Mesenchymal stem cell (in vitro differentiated cells and primary cell): ENCODE results near the gene NR1H2.
"Not testable (repeated sequence)": the region's sequence is repeated elsewhere in the genome, so short reads cannot be mapped to it uniquely, and the experiment has no call there.

Experiments used
- DNase-seq: peaks from one replicate; pipeline ENCODE4 v3.0.0-alpha.2; 2013
- H2AFZ ChIP-seq: one replicate; pipeline ENCODE4 v1.6.1; 2013; ENCODE audit warnings: low read depth, mild to moderate bottlenecking, control low read depth, inconsistent platforms, low read length, moderate library complexity
- H2AK5ac ChIP-seq: 2 replicates; pipeline ENCODE4 v1.6.1; 2013; ENCODE audit warnings: low read length, moderate library complexity, mild to moderate bottlenecking, inconsistent platforms; ENCODE audit not compliant: severe bottlenecking
- H2BK120ac ChIP-seq: one replicate; pipeline ENCODE4 v1.6.1; 2013; ENCODE audit warnings: low read depth, mild to moderate bottlenecking, inconsistent platforms, low read length, moderate library complexity
- H2BK12ac ChIP-seq, 2 experiments: one replicate each; pipeline ENCODE4 v1.6.1; 2013; ENCODE audit warnings: inconsistent platforms in 2 of 2, low read length in 2 of 2, mild to moderate bottlenecking in 2 of 2, moderate library complexity in 2 of 2, control low read depth in 1 of 2
- H2BK15ac ChIP-seq: one replicate; pipeline ENCODE4 v1.6.1; 2013; ENCODE audit warnings: mild to moderate bottlenecking, low read depth, inconsistent platforms; ENCODE audit not compliant: poor library complexity, severe bottlenecking
- H2BK5ac ChIP-seq: 2 replicates; pipeline ENCODE4 v1.6.1; 2013; ENCODE audit warnings: low read depth, mild to moderate bottlenecking, low read length, control low read depth, inconsistent platforms; ENCODE audit not compliant: poor library complexity, severe bottlenecking
- H3K14ac ChIP-seq, 2 experiments: one replicate each; pipeline ENCODE4 v1.6.1; 2013; ENCODE audit warnings: inconsistent platforms in 2 of 2, low read length in 2 of 2, control low read depth in 1 of 2, mild to moderate bottlenecking in 1 of 2, moderate library complexity in 1 of 2
- H3K18ac ChIP-seq, 2 experiments: one replicate each; pipeline ENCODE4 v1.6.1; 2013; ENCODE audit warnings: inconsistent platforms in 2 of 2, low read length in 2 of 2, control low read depth in 1 of 2, low read depth in 1 of 2, mild to moderate bottlenecking in 1 of 2
- H3K23ac ChIP-seq, 2 experiments: one replicate each; pipeline ENCODE4 v1.6.1; 2013; ENCODE audit warnings: inconsistent platforms in 2 of 2, low read length in 2 of 2, mild to moderate bottlenecking in 2 of 2, moderate library complexity in 2 of 2, control low read depth in 1 of 2
- H3K27ac ChIP-seq: 2 replicates; pipeline ENCODE4 v1.5.1; 2013; ENCODE audit warnings: mild to moderate bottlenecking, moderate library complexity, low read length, control low read depth, inconsistent platforms; ENCODE audit not compliant: poor library complexity, severe bottlenecking
- H3K27me3 ChIP-seq, 2 experiments: 2 replicates each; pipeline versions ENCODE4 v1.6.1 to v1.7.0; 2013; ENCODE audit warnings: low read length in 2 of 2, mild to moderate bottlenecking in 2 of 2, moderate library complexity in 2 of 2, control low read depth in 1 of 2, inconsistent platforms in 1 of 2; ENCODE audit not compliant: control insufficient read depth in 1 of 2, insufficient read depth in 1 of 2
- H3K36me3 ChIP-seq, 2 experiments: 2 replicates each; pipeline versions ENCODE4 v1.6.1 to v1.7.0; 2013; ENCODE audit warnings: low read length in 2 of 2, control low read depth in 1 of 2, inconsistent platforms in 1 of 2, low read depth in 1 of 2, mild to moderate bottlenecking in 1 of 2; ENCODE audit not compliant: insufficient read depth in 2 of 2, control insufficient read depth in 1 of 2
- H3K4ac ChIP-seq, 2 experiments: one replicate each; pipeline ENCODE4 v1.6.1; 2013; ENCODE audit warnings: inconsistent platforms in 2 of 2, low read length in 2 of 2, mild to moderate bottlenecking in 2 of 2, moderate library complexity in 2 of 2, control low read depth in 1 of 2, low read depth in 1 of 2
- H3K4me1 ChIP-seq: 2 replicates; pipeline ENCODE4 v1.6.1; 2013; ENCODE audit warnings: low read depth, low read length, control low read depth; ENCODE audit not compliant: control insufficient read depth, insufficient read depth
- H3K4me2 ChIP-seq: 2 replicates; pipeline ENCODE4 v1.6.1; 2013; ENCODE audit warnings: low read length, mild to moderate bottlenecking, inconsistent platforms; ENCODE audit not compliant: poor library complexity, severe bottlenecking
- H3K4me3 ChIP-seq, 2 experiments: 2 replicates each; pipeline versions ENCODE4 v1.5.1 to v1.7.0; 2013; ENCODE audit warnings: low read length in 2 of 2, mild to moderate bottlenecking in 2 of 2, control low read depth in 1 of 2, low read depth in 1 of 2; ENCODE audit not compliant: insufficient read depth in 1 of 2
- H3K79me1 ChIP-seq: replicated peaks from 2 replicates; pipeline ENCODE4 v1.6.1; 2013; ENCODE audit warnings: mild to moderate bottlenecking, control low read depth, low read length, inconsistent platforms; ENCODE audit not compliant: poor library complexity, severe bottlenecking
- H3K9ac ChIP-seq: 2 replicates; pipeline ENCODE4 v1.7.0; 2013; ENCODE audit warnings: mild to moderate bottlenecking, low read length, moderate library complexity
- H3K9me3 ChIP-seq: 2 replicates; pipeline ENCODE4 v1.7.0; 2013; ENCODE audit warnings: mild to moderate bottlenecking, low read length; ENCODE audit not compliant: control insufficient read depth
- H4K8ac ChIP-seq: one replicate; pipeline ENCODE4 v1.6.1; 2013; ENCODE audit warnings: inconsistent platforms, mild to moderate bottlenecking, low read length, moderate library complexity
- H4K91ac ChIP-seq: one replicate; pipeline ENCODE4 v1.6.1; 2013; ENCODE audit warnings: mild to moderate bottlenecking, low read length, inconsistent platforms
- WGBS: methylation state at CpG from one replicate; pipeline ENCODE4 v1.1.7; 2013; ENCODE audit warnings: mixed read lengths; 5-methylcytosine and 5-hydroxymethylcytosine counted together

NR1H2 gene

GRCh38 chr19:50328224-50328872 lies 47.9 kb upstream of the NR1H2 start:
- Histone ChIP-seq H3K79me1 (no peaks in the 10 kb centered on the region), H2BK120ac (no peak overlapping the region), H3K18ac (no peak overlapping the region), H4K8ac (no peak overlapping the region), H3K4me1 (peaks cover 4% of the 10 kb centered on the region), H3K27me3 (peaks cover 51 to 69% of the 10 kb centered on the region in 2 experiments), H2AFZ (no peak overlapping the region), H3K36me3 (no peaks in the 10 kb centered on the region), H4K91ac (no peak overlapping the region), H2BK12ac (no peak overlapping the region), H3K27ac (no peak overlapping the region), H2BK5ac (no peak overlapping the region), H2AK5ac (no peak overlapping the region), H2BK15ac (no peak overlapping the region), H3K4me3 (no peak overlapping the region), H3K14ac (no peak overlapping the region), H3K4me2 (no peak overlapping the region), H3K9ac (no peak overlapping the region), H3K4ac (no peak overlapping the region), H3K9me3 (no peaks in the 10 kb centered on the region), H3K23ac (no peak overlapping the region)
- WGBS: 2% methylated on average over 62 of the region's 104 CpGs
- DNase-seq: no peak

GRCh38 chr19:50328873-50329145 lies 47.4 kb upstream of the NR1H2 start:
- no peak overlapping the region for H3K27ac ChIP-seq
- no peak overlapping the region for H3K23ac ChIP-seq
- H2BK12ac ChIP-seq: no peak overlapping the region
- H3K9me3 ChIP-seq: no peaks in the 10 kb centered on the region
- peaks cover 4% of the 10 kb centered on the region for H3K4me1 ChIP-seq
- H3K36me3 ChIP-seq: no peaks in the 10 kb centered on the region
- no peak overlapping the region for H2BK120ac ChIP-seq
- H2BK5ac ChIP-seq: no peak overlapping the region
- no peak overlapping the region for H3K9ac ChIP-seq
- no peaks in the 10 kb centered on the region for H3K79me1 ChIP-seq
- DNase-seq: no peak
- no peak overlapping the region for H3K4ac ChIP-seq
- no peak overlapping the region for H4K8ac ChIP-seq
- H3K14ac ChIP-seq: no peak overlapping the region
- no peak overlapping the region for H3K4me3 ChIP-seq
- H2BK15ac ChIP-seq: no peak overlapping the region
- H2AK5ac ChIP-seq: no peak overlapping the region
- WGBS: 6% methylated on average over 15 of the region's 40 CpGs
- no peak overlapping the region for H4K91ac ChIP-seq
- no peak overlapping the region for H3K18ac ChIP-seq
- H3K4me2 ChIP-seq: no peak overlapping the region
- no peak overlapping the region for H2AFZ ChIP-seq
- peaks cover 51 to 70% of the 10 kb centered on the region in 2 experiments for H3K27me3 ChIP-seq

DNA sequence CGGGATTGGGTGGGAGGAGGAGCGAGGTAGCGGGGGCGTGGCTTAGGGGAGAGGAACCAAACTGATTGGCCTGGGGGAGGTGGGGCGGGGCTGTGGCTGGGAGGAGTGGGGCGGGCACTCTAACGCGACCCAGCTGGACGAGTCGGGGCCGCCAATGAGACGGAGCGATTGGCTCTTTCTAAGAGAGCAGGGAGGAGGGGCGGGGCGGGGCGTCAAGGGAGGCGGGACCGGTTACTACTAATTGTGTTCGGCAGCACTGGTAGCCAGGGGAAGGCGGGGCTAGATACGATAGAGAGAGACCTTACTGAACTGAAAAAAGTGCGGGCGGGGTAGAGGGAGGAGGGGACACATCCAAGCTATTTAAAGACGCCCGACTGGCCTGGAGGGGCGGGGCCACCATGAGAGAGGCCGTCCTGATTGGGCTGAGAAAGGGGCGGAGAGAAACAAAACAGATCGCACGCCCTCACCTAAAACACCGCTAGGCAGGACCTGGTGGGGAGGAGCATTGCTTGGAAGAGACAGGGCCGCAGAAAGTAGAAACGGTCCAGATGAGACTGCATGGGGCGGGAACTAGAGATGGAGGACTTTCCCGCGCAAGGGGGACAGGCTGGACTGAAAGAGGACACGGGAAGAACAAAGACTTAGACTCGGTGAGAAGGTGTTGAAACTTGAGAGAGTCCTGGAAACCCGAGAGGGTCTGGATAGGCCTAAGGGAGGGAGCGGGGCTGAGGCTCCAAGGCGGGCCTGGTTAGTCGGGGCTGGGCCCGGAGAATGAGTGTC lies 46.9 kb upstream of the NR1H2 start, which contains the start of gene KCNC3:
TSS of gene KCNC3 (minus strand) at position 232 of the 780 bp plus-strand sequence. CDS start 295 bp downstream, outside the sequence.
- H2AFZ ChIP-seq: no peak within 1 kb of the TSS
- no peak within 1 kb of the TSS for H2BK5ac ChIP-seq
- no peak within 1 kb of the TSS for H3K14ac ChIP-seq
- H3K79me1 ChIP-seq: no peaks in the 10 kb centered on the region
- DNase-seq: peak; percentile 82
- no peak within 1 kb of the TSS for H3K4ac ChIP-seq
- peaks cover 4% of the 10 kb centered on the region for H3K4me1 ChIP-seq
- peak within 1 kb of the TSS in 1 of 2 experiments; percentile 55 for H3K4me3 ChIP-seq
- no peak within 1 kb of the TSS for H4K91ac ChIP-seq
- peaks cover 51 to 70% of the 10 kb centered on the region in 2 experiments for H3K27me3 ChIP-seq
- no peak within 1 kb of the TSS for H2BK15ac ChIP-seq
- no peaks in the 10 kb centered on the region for H3K9me3 ChIP-seq
- H2AK5ac ChIP-seq: no peak within 1 kb of the TSS
- no peak within 1 kb of the TSS for H3K18ac ChIP-seq
- no peak within 1 kb of the TSS for H3K23ac ChIP-seq
- no peak within 1 kb of the TSS for H4K8ac ChIP-seq
- H2BK120ac ChIP-seq: no peak within 1 kb of the TSS
- H2BK12ac ChIP-seq: no peak within 1 kb of the TSS
- no peak within 1 kb of the TSS for H3K4me2 ChIP-seq
- no peak within 1 kb of the TSS for H3K27ac ChIP-seq
- no peaks in the 10 kb centered on the region for H3K36me3 ChIP-seq
- no peak within 1 kb of the TSS for H3K9ac ChIP-seq
- 2% methylated on average over 41 of the region's 43 CpGs for WGBS

DNA sequence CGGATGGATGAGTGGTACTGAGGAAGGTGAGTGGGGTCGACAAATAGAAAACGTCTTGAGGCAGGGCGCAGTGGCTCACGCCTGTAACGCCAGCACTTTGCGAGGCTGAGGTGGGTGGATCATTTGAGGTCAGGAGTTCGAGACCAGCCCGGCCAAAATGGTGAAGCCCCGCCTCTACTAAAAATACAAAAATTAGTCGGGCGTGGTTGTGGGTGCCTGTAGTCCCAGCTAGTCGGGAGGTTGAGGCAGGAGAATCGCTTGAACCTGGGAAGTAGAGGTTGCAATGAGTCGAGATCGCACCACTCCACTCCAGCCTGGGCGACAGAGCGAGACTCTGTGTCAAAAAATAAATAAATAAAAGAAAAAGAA lies 46.3 kb upstream of the NR1H2 start:
- DNase-seq: not testable (repeated sequence)
- WGBS: 21% methylated on average over 15 of the region's 18 CpGs

More for the DNA sequence above, 46.3 kb upstream of the NR1H2 start:
- not testable (repeated sequence) for H3K4me2 ChIP-seq, H4K91ac ChIP-seq, H2BK15ac ChIP-seq, H3K9me3 ChIP-seq, H3K18ac ChIP-seq, H3K9ac ChIP-seq, H2BK5ac ChIP-seq, H3K27ac ChIP-seq, H3K14ac ChIP-seq, H2BK12ac ChIP-seq, H3K23ac ChIP-seq, H3K79me1 ChIP-seq, H4K8ac ChIP-seq, H2AFZ ChIP-seq, H3K4me1 ChIP-seq, H3K4ac ChIP-seq, H2BK120ac ChIP-seq, H2AK5ac ChIP-seq, H3K36me3 ChIP-seq
- Histone ChIP-seq H3K4me3 (peak overlapping the region in 1 of 2 experiments; percentile 55), H3K27me3 (peaks cover 51 to 68% of the 10 kb centered on the region in 2 experiments)
